ENCODE measurements around the gene MCTP2.

DNA sequence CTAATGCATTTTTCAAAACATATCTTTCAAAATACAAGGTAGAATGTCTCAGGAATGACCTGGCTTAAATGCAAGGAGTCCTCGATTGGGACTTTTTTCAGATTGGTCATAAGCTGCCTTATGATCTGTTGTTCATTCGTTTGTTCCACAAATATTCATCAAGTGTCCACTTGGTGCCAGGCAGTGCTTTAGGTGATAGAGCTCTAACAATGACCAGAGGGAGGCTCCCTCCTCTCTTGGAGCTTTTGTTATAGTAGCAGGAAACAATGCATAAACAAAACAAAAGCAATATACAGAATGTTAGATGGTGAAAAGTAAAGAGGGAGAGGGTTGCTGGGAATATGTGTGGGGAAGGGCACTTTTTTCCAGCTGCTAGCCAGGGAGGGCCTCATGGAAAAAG is 156.1 kb downstream of the MCTP2 start:
- TF ChIP-seq CREM (CRISPR knock-in tag; IDR thresholded peaks at IDR 0.05) (no peak), IRF2 (CRISPR knock-in tag; IDR thresholded peaks at IDR 0.05; ENCODE audit: borderline replicate concordance, low read depth) (no peak), KAT7 (CRISPR knock-in tag; IDR thresholded peaks at IDR 0.05; ENCODE audit: borderline replicate concordance) (no peak)
- TF ChIP-seq, protein P1, sequence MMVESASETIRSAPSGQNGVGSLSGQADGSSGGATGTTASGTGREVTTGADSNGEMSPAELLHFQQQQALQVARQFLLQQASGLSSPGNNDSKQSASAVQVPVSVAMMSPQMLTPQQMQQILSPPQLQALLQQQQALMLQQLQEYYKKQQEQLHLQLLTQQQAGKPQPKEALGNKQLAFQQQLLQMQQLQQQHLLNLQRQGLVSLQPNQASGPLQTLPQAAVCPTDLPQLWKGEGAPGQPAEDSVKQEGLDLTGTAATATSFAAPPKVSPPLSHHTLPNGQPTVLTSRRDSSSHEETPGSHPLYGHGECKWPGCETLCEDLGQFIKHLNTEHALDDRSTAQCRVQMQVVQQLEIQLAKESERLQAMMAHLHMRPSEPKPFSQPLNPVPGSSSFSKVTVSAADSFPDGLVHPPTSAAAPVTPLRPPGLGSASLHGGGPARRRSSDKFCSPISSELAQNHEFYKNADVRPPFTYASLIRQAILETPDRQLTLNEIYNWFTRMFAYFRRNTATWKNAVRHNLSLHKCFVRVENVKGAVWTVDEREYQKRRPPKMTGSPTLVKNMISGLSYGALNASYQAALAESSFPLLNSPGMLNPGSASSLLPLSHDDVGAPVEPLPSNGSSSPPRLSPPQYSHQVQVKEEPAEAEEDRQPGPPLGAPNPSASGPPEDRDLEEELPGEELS (CRISPR knock-in tag; IDR thresholded peaks at IDR 0.05) = no peak
- TF ChIP-seq, protein P2, sequence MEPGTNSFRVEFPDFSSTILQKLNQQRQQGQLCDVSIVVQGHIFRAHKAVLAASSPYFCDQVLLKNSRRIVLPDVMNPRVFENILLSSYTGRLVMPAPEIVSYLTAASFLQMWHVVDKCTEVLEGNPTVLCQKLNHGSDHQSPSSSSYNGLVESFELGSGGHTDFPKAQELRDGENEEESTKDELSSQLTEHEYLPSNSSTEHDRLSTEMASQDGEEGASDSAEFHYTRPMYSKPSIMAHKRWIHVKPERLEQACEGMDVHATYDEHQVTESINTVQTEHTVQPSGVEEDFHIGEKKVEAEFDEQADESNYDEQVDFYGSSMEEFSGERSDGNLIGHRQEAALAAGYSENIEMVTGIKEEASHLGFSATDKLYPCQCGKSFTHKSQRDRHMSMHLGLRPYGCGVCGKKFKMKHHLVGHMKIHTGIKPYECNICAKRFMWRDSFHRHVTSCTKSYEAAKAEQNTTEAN (CRISPR knock-in tag; IDR thresholded peaks at IDR 0.05) = no peak
- TF ChIP-seq, protein P3, sequence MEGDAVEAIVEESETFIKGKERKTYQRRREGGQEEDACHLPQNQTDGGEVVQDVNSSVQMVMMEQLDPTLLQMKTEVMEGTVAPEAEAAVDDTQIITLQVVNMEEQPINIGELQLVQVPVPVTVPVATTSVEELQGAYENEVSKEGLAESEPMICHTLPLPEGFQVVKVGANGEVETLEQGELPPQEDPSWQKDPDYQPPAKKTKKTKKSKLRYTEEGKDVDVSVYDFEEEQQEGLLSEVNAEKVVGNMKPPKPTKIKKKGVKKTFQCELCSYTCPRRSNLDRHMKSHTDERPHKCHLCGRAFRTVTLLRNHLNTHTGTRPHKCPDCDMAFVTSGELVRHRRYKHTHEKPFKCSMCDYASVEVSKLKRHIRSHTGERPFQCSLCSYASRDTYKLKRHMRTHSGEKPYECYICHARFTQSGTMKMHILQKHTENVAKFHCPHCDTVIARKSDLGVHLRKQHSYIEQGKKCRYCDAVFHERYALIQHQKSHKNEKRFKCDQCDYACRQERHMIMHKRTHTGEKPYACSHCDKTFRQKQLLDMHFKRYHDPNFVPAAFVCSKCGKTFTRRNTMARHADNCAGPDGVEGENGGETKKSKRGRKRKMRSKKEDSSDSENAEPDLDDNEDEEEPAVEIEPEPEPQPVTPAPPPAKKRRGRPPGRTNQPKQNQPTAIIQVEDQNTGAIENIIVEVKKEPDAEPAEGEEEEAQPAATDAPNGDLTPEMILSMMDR (IDR thresholded peaks at IDR 0.05) = no peak
- TF ChIP-seq, protein P4, sequence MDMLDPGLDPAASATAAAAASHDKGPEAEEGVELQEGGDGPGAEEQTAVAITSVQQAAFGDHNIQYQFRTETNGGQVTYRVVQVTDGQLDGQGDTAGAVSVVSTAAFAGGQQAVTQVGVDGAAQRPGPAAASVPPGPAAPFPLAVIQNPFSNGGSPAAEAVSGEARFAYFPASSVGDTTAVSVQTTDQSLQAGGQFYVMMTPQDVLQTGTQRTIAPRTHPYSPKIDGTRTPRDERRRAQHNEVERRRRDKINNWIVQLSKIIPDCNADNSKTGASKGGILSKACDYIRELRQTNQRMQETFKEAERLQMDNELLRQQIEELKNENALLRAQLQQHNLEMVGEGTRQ (CRISPR knock-in tag; IDR thresholded peaks at IDR 0.05) = no peak

All from WTC11 (cell line).